AG09309 (cell line): ENCODE results near the gene LYZL4.

Experiments
- DNase-seq: peaks from one replicate; pipeline ENCODE4 v3.0.0-alpha.2; 2010; ENCODE audit warnings: low read depth
- H3K4me3 ChIP-seq: 2 replicates; pipeline ENCODE4 v1.5.1; 2011; ENCODE audit warnings: mild to moderate bottlenecking, low read depth, low read length, moderate library complexity; ENCODE audit not compliant: control insufficient read depth
- CTCF ChIP-seq: IDR thresholded peaks from 2 replicates; pipeline ENCODE4 v1.5.1; 2011; ENCODE audit warnings: mild to moderate bottlenecking, low read depth, low read length, inconsistent platforms; ENCODE audit not compliant: insufficient read depth, control insufficient read depth; ENCODE audit errors: missing control alignments

The LYZL4 gene

GRCh38 chr3:42397644-42398043 is 12.8 kb downstream of the LYZL4 start:
- no peak overlapping the region for H3K4me3 ChIP-seq
- no peak for TF ChIP-seq CTCF
- no peak for DNase-seq

- no peak for DNase-seq
- no peak overlapping the region for H3K4me3 ChIP-seq
- no peak for TF ChIP-seq CTCF
Observed at GRCh38 chr3:42394579-42395288, 15.7 kb downstream of the LYZL4 start.

- DNase-seq: no peak
- TF ChIP-seq CTCF: no peak
- no peak overlapping the region for H3K4me3 ChIP-seq
Observed at GRCh38 chr3:42387802-42388651, 22.4 kb downstream of the LYZL4 start.

- no peak overlapping the region for H3K4me3 ChIP-seq
- no peak for TF ChIP-seq CTCF
- no peak for DNase-seq
Observed at GRCh38 chr3:42381551-42382082, 28.8 kb downstream of the LYZL4 start.

GRCh38 chr3:42377681-42378080 is 32.7 kb downstream of the LYZL4 start:
- no peak for TF ChIP-seq CTCF
- H3K4me3 ChIP-seq: no peak overlapping the region
- no peak for DNase-seq

GRCh38 chr3:42376344-42376798 is 34.0 kb downstream of the LYZL4 start:
- no peak for TF ChIP-seq CTCF
- DNase-seq: peak; percentile 38
- no peak overlapping the region for H3K4me3 ChIP-seq
